H9 (cell line): Measurements from ENCODE around the gene PROSER3. TPM values are rescaled to one million over a fixed set of nuclear protein-coding genes. Genes with fewer than 3 reads are reported as not detected.
A peak's percentile ranks its signal among the peaks of the same experiment; 100 is the strongest.

Source experiments
- DNase-seq: peaks from one replicate; pipeline ENCODE4 v3.0.0-alpha.2; 2017
- H2AFZ ChIP-seq: one replicate; pipeline ENCODE4 v1.6.1; 2013; ENCODE audit warnings: mild to moderate bottlenecking, low read length, control low read depth, moderate library complexity
- H2AK5ac ChIP-seq: 2 replicates; pipeline ENCODE4 v1.6.1; 2013; ENCODE audit warnings: low read length, control low read depth, mixed read lengths; ENCODE audit not compliant: insufficient read length
- H2BK120ac ChIP-seq: one replicate; pipeline ENCODE4 v1.6.1; 2013; ENCODE audit warnings: low read depth, mild to moderate bottlenecking, low read length, control low read depth, inconsistent platforms; ENCODE audit not compliant: poor library complexity, severe bottlenecking
- H2BK12ac ChIP-seq: 2 replicates; pipeline ENCODE4 v1.6.1; 2013; ENCODE audit warnings: low read length, control low read depth, mixed read lengths, low read depth; ENCODE audit not compliant: insufficient read length
- H2BK15ac ChIP-seq: 2 replicates; pipeline ENCODE4 v1.6.1; 2013; ENCODE audit warnings: low read depth, low read length, control low read depth
- H2BK20ac ChIP-seq: one replicate; pipeline ENCODE4 v1.6.1; 2013; ENCODE audit warnings: low read depth, mild to moderate bottlenecking, low read length, control low read depth, inconsistent platforms; ENCODE audit not compliant: poor library complexity, severe bottlenecking
- H2BK5ac ChIP-seq: 2 replicates; pipeline ENCODE4 v1.6.1; 2013; ENCODE audit warnings: low read length, control low read depth, mixed read lengths; ENCODE audit not compliant: insufficient read length
- H3K14ac ChIP-seq: 2 replicates; pipeline ENCODE4 v1.6.1; 2013; ENCODE audit warnings: low read length, control low read depth; ENCODE audit not compliant: insufficient read depth
- H3K18ac ChIP-seq: 2 replicates; pipeline ENCODE4 v1.6.1; 2013; ENCODE audit warnings: low read depth, mild to moderate bottlenecking, mixed read lengths, low read length, control low read depth; ENCODE audit not compliant: insufficient read length
- H3K23ac ChIP-seq: 2 replicates; pipeline ENCODE4 v1.6.1; 2013; ENCODE audit warnings: low read length, control low read depth, mixed read lengths, low read depth; ENCODE audit not compliant: insufficient read length
- H3K23me2 ChIP-seq: 2 replicates; pipeline ENCODE4 v1.6.1; 2013; ENCODE audit warnings: low read depth, mild to moderate bottlenecking, mixed read lengths, low read length, control low read depth; ENCODE audit not compliant: insufficient read length, poor library complexity, severe bottlenecking
- H3K27ac ChIP-seq: 2 replicates; pipeline ENCODE4 v1.5.1; 2013; ENCODE audit warnings: low read length, control low read depth, mixed read lengths, low read depth; ENCODE audit not compliant: insufficient read length
- H3K27me3 ChIP-seq: 2 replicates; pipeline ENCODE4 v1.6.1; 2013; ENCODE audit warnings: low read length, control low read depth, inconsistent platforms; ENCODE audit not compliant: insufficient read depth
- H3K4ac ChIP-seq: 2 replicates; pipeline ENCODE4 v1.6.1; 2013; ENCODE audit warnings: low read depth, mild to moderate bottlenecking, control low read depth, inconsistent platforms, low read length, moderate library complexity
- H3K4me1 ChIP-seq: 2 replicates; pipeline ENCODE4 v1.6.1; 2013; ENCODE audit warnings: low read length, control low read depth, inconsistent platforms; ENCODE audit not compliant: insufficient read depth
- H3K4me2 ChIP-seq: 2 replicates; pipeline ENCODE4 v1.6.1; 2013; ENCODE audit warnings: low read length, control low read depth, mixed read lengths; ENCODE audit not compliant: insufficient read length, insufficient read depth
- H3K56ac ChIP-seq: 2 replicates; pipeline ENCODE4 v1.6.1; 2013; ENCODE audit warnings: low read depth, mild to moderate bottlenecking, mixed read lengths, low read length, control low read depth; ENCODE audit not compliant: insufficient read length
- H3K79me1 ChIP-seq: 2 replicates; pipeline ENCODE4 v1.6.1; 2013; ENCODE audit warnings: low read depth, mild to moderate bottlenecking, moderate library complexity, low read length, control low read depth, inconsistent platforms; ENCODE audit not compliant: insufficient read depth, poor library complexity, severe bottlenecking
- H3K79me2 ChIP-seq: 2 replicates; pipeline ENCODE4 v1.6.1; 2013; ENCODE audit warnings: low read length, control low read depth, inconsistent platforms; ENCODE audit not compliant: insufficient read depth
- H3K9ac ChIP-seq: 2 replicates; pipeline ENCODE4 v1.6.1; 2013; ENCODE audit warnings: low read length, control low read depth, mixed read lengths; ENCODE audit not compliant: insufficient read length; ENCODE audit errors: extremely low read depth
- H3K9me3 ChIP-seq: one replicate; pipeline ENCODE4 v1.6.1; 2013; ENCODE audit warnings: low read depth, low read length, inconsistent platforms; ENCODE audit not compliant: control insufficient read depth
- H3T11ph ChIP-seq: one replicate; pipeline ENCODE4 v1.6.1; 2013; ENCODE audit warnings: mild to moderate bottlenecking, low read length, control low read depth, inconsistent platforms
- H4K20me1 ChIP-seq: one replicate; pipeline ENCODE4 v1.6.1; 2013; ENCODE audit not compliant: control insufficient read depth, insufficient read length, insufficient read depth
- H4K5ac ChIP-seq: 2 replicates; pipeline ENCODE4 v1.6.1; 2013; ENCODE audit warnings: low read depth, mild to moderate bottlenecking, mixed read lengths, low read length, control low read depth; ENCODE audit not compliant: insufficient read length
- H4K8ac ChIP-seq: replicated peaks from 2 replicates; pipeline ENCODE4 v1.6.1; 2013; ENCODE audit warnings: low read length, control low read depth, mixed read lengths, low read depth; ENCODE audit not compliant: insufficient read length
- H4K91ac ChIP-seq: 2 replicates; pipeline ENCODE4 v1.6.1; 2013; ENCODE audit warnings: low read depth, mild to moderate bottlenecking, moderate library complexity, mixed read lengths, low read length, control low read depth; ENCODE audit not compliant: insufficient read length
- H3K27ac Mint-ChIP-seq, 3 experiments: 2 replicates in 2 of 3; 3 replicates in 1 of 3; pipeline ENCODE4 v1.8.0; 2020 to 2021; ENCODE audit warnings: mixed read lengths in 3 of 3, mild to moderate bottlenecking in 1 of 3, moderate library complexity in 1 of 3
- H3K27me3 Mint-ChIP-seq: 2 replicates; pipeline ENCODE4 v1.8.0; 2021; ENCODE audit warnings: low read depth, mild to moderate bottlenecking, moderate library complexity, mixed read lengths
- H3K36me3 Mint-ChIP-seq, 3 experiments: 2 replicates in 2 of 3; 3 replicates in 1 of 3; pipeline ENCODE4 v1.8.0; 2020 to 2021; ENCODE audit warnings: low read depth in 3 of 3, mixed read lengths in 3 of 3; ENCODE audit not compliant: insufficient read depth in 1 of 3
- H3K4me1 Mint-ChIP-seq, 2 experiments: 2 replicates each; pipeline ENCODE4 v1.8.0; 2020; ENCODE audit warnings: mixed read lengths in 2 of 2
- H3K4me3 Mint-ChIP-seq, 2 experiments: 2 replicates in 1 of 2; 3 replicates in 1 of 2; pipeline ENCODE4 v1.8.0; 2020 to 2021; ENCODE audit warnings: mild to moderate bottlenecking in 2 of 2, mixed read lengths in 2 of 2, moderate library complexity in 1 of 2
- H3K9me3 Mint-ChIP-seq, 2 experiments: 2 replicates in 1 of 2; 3 replicates in 1 of 2; pipeline ENCODE4 v1.8.0; 2020; ENCODE audit warnings: mild to moderate bottlenecking in 2 of 2, mixed read lengths in 2 of 2, moderate library complexity in 1 of 2
- CTCF ChIP-seq: fragments of 200-600 bp; sonication (generic); conservative IDR thresholded peaks from 3 replicates; pipeline ENCODE4 v1.8.0; 2021; ENCODE audit warnings: antibody characterized with exemption, mild to moderate bottlenecking
- WGBS: extraction: QIAGEN DNeasy Blood & Tissue Kit; methylation state at CpG from one replicate; pipeline ENCODE4 v1.1.7; 2013; ENCODE audit warnings: missing lambda C conversion rate, low lambda C conversion rate, mixed read lengths; ENCODE audit not compliant: insufficient read length; ENCODE audit errors: extremely low coverage; 5-methylcytosine and 5-hydroxymethylcytosine counted together
- total RNA-seq: library from RNA; stranded (reverse); gene quantifications from 2 replicates; pipeline ENCODE4 v1.2.1, GENCODE V29; 2021

Gene PROSER3
- total RNA-seq, 1 experiment from 2014 or later, result 29.1 TPM

GRCh38 chr19:35746531-35746930, 11.4 kb upstream of the PROSER3 start:
- Histone ChIP-seq H3T11ph (no peak overlapping the region), H3K4ac (no peak overlapping the region), H2AK5ac (no peak overlapping the region), H3K23me2 (peaks cover 16% of the 10 kb centered on the region), H3K18ac (no peak overlapping the region), H4K8ac (no peak overlapping the region), H2AFZ (no peak overlapping the region), H3K79me2 (no peaks in the 10 kb centered on the region), H2BK5ac (no peak overlapping the region), H3K9me3 (no peaks in the 10 kb centered on the region), H2BK12ac (no peak overlapping the region), H3K14ac (no peak overlapping the region), H3K23ac (no peak overlapping the region), H2BK15ac (no peak overlapping the region), H4K20me1 (no peaks in the 10 kb centered on the region), H4K91ac (no peak overlapping the region), H4K5ac (no peak overlapping the region), H3K4me2 (peak overlapping the region; percentile 95), H3K9ac (peak overlapping the region; percentile 51), H3K4me1 (peaks cover 4% of the 10 kb centered on the region; the same call in 1 of the 2 replicates), H3K27ac (no peak overlapping the region), H3K56ac (no peak overlapping the region), H3K27me3 (no peaks in the 10 kb centered on the region), H2BK120ac (no peak overlapping the region), H3K79me1 (peaks cover 3% of the 10 kb centered on the region), H2BK20ac (no peak overlapping the region)
- Mint-ChIP-seq H3K36me3 (peaks cover 3 to 17% (median 5%) of the 10 kb centered on the region in 3 experiments; a peak in 4 of 7 replicates), H3K4me3 (peak overlapping the region; percentile 96), H3K9me3 (no peaks in the 10 kb centered on the region), H3K27ac (peak overlapping the region; percentile 100; a peak in 3 of 7 replicates), H3K4me1 (peaks cover 20 to 38% of the 10 kb centered on the region in 2 experiments), H3K27me3 (no peaks in the 10 kb centered on the region)
- WGBS, result no CpG with 5 or more reads among the region's 5 CpGs
- DNase-seq, result no peak
- no peak for TF ChIP-seq CTCF
